ENCODE data around the gene LYZL6.

DNA sequence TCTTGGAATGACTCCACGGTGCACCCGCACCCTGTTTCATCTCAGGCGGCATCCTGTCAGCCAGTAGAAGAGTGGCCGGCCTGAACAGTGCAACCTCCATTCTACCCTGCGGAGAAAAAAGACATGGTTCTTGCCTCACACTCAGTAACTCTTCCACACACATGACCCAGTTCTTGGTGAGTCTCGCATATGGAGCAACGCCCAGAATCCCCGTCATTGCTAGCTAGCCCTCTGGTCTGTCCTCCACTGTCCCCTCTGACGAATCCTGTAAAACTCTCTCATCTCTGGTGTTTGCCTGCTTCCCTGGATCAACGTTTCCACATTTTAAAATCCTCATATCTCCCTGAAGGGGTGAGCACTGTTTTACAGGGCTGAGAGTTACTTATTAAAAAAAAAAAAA is 8.8 kb downstream of the LYZL6 start:
- TF ChIP-seq, protein P1, sequence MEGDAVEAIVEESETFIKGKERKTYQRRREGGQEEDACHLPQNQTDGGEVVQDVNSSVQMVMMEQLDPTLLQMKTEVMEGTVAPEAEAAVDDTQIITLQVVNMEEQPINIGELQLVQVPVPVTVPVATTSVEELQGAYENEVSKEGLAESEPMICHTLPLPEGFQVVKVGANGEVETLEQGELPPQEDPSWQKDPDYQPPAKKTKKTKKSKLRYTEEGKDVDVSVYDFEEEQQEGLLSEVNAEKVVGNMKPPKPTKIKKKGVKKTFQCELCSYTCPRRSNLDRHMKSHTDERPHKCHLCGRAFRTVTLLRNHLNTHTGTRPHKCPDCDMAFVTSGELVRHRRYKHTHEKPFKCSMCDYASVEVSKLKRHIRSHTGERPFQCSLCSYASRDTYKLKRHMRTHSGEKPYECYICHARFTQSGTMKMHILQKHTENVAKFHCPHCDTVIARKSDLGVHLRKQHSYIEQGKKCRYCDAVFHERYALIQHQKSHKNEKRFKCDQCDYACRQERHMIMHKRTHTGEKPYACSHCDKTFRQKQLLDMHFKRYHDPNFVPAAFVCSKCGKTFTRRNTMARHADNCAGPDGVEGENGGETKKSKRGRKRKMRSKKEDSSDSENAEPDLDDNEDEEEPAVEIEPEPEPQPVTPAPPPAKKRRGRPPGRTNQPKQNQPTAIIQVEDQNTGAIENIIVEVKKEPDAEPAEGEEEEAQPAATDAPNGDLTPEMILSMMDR (IDR thresholded peaks at IDR 0.05; ENCODE audit: low read depth, low read length) = no peak
- TF ChIP-seq POLR2A (IDR thresholded peaks at IDR 0.05; ENCODE audit: extremely low read depth, insufficient read length) = no peak
